Fibroblast of upper back skin (primary cell): ENCODE results near the gene CIAO2B.
"Not testable (repeated sequence)": the region's sequence is repeated elsewhere in the genome, so short reads cannot be mapped to it uniquely, and the experiment has no call there.

Experiments used
- DNase-seq: peaks from one replicate; pipeline ENCODE4 v3.0.0-alpha.2; 2013

Gene CIAO2B

GRCh38 chr16:66936889-66937554 is 2.8 kb upstream of the CIAO2B start:
- no peak for DNase-seq

- no peak for DNase-seq
These were observed 2.3 kb upstream of the CIAO2B start for GRCh38 chr16:66936462-66936861.

GRCh38 chr16:66935314-66936011 is 1.3 kb upstream of the CIAO2B start, which contains the start of gene CES2:
CES2 (plus strand) TSS chr16:66935516; CDS start chr16:66935636, 120 bp downstream.
- DNase-seq: no peak

- not testable (repeated sequence) for DNase-seq
These were observed 674 bp upstream of the CIAO2B start for GRCh38 chr16:66934839-66935313.

DNA sequence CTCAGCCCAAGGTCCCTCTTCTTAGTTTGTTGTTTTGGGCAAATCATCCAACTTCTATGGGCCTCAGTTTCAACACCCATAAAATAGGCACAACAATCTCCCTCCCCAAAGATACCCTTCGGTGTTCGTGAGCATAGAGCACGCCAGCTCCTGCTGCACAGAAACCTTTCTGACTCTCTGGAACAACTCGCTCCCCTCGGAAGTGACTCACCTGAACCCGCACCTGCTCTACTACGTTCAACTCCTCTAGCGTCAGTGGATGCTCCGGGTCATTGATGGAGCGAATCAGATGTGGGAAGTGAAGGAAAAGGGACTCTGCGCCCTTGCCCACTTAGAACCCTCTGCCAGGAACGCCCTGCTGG is 445 bp downstream of the CIAO2B start:
- DNase-seq: no peak

GRCh38 chr16:66932076-66932475 is 2.1 kb downstream of the CIAO2B start:
- no peak for DNase-seq

- DNase-seq: no peak
These were observed 2.5 kb downstream of the CIAO2B start for GRCh38 chr16:66931665-66932064.

DNA sequence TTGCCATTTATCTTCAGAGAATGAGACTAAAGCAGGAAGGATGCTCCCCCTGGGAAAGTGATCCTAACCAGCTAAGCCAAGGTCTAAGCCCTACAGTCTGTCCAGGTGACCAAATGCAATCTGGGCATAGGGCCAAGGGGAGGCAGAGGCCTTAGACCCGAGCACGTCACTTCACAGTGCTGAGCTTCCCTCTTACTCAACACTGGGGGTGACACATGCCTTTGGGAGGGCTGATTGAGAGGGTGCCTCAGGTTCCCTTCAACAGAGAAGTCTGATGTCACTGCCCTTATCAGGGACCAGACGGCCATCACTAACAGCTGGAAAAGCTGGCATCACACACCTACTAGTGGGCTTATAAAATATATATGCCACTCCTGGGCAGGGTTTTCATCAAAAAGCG is 4.0 kb downstream of the CIAO2B start:
- DNase-seq: no peak

DNA sequence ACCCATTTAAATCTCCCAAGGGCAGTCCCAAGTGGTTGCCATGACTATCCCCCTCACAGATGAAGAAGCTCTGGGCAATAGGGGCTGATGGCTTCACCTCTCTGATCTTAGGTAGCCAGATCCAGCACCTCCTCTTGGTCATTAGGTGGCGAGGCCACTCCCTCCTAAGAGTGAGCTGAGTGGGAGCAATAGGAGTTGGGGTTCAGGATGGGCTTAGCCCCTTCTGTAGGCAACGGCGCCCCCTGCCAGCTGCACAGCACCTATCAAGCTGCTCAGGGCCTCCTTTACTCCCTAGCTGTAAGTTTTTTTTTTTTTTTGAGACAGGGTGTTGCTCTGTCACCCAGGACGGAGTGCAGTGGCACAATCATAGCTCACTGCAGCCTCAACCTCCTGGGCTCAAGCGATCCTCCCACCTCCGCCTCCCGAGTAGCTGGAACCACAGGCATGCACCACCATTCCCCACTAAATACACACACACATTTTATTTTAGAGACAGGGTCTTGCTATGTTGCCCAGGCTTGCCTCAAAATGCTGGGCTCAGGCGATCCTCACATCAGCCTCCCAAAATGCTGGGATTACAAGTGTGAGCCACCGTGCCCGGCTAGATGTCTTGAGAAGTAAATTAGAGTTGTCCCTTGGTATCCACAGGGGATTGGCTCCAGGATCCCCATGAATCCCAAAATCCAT is 5.4 kb downstream of the CIAO2B start:
- DNase-seq: no peak

DNA sequence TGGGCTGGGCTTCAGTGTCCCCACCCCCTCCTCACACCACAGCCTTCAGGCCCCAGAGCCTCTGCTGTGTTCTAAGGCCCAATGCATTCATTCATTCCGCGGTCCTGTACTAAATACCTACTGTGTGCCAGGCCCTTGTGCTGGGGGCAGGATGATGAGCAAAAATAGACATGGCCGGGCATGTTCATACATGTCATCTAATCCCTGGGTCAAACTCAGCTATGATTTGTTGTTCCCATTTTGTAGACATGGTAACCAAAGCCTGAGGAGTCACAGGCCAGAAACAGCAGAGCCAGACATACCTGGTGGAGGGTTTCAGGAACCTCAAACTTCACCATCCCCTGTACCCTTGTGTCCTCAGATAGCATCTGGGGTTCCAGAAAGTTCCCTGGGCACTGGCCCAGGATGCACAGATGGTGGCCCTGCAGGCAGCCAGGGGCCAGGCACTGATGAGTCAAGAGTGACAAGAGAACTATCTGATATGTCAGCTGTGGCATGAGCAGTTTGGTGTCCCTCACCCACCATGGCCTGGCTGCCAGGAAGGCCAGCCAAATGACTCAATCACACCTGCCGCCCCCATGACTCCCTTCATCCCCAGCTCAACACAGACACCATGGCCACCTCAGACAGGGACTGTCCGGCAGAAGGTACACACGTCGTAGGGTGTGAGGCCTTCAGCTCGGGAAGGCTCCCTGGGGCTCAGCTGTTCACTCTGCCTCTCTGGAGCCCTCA is 6.1 kb downstream of the CIAO2B start:
- DNase-seq: no peak

- peak; percentile 76 for DNase-seq
These were observed 7.2 kb downstream of the CIAO2B start for GRCh38 chr16:66926961-66927436.

DNA sequence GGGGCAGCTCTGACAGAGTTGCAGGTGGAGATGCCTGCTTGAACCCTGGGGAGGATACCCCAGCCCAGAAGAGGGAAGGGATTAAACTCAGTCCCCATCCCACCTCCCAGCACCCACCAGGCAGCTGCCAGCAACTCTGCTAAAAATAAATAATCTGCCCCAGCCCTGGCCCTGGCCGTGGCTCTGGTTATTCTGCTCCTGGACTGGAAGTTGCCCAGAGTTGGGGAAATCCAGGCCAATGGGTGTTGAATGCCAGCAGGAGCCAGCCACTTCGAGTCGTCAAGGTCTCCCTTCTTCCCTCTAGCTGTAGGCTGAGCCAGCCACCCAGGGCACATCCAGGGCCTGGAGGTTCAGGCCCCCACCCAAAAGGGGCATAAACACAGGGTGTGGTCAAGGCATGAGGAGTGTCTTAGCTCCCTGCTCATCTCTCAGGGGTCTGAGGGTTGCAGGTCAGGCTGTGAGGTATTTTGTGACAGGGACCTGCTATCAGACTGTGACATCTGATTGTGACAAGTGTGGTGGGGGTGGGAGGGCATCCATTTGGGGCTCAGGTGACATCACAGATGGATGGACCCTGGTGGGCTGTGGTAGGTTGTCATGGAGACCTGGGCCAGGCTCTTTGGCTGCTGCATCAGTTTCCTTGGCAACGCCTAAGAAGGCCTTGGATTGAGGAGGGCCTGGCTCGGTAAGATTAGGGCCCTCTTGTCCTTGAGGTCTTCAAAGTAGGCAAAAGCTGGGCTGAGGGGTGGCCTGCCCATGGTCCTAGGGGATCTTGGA is 7.8 kb downstream of the CIAO2B start:
- no peak for DNase-seq

- peak; percentile 13 for DNase-seq
These were observed 8.8 kb downstream of the CIAO2B start, which contains the start of gene RRAD for GRCh38 chr16:66925322-66925840. RRAD (minus strand) TSS chr16:66925535; CDS start chr16:66925179, 356 bp downstream.

GRCh38 chr16:66924527-66925321 is 9.5 kb downstream of the CIAO2B start:
- DNase-seq: no peak

DNA sequence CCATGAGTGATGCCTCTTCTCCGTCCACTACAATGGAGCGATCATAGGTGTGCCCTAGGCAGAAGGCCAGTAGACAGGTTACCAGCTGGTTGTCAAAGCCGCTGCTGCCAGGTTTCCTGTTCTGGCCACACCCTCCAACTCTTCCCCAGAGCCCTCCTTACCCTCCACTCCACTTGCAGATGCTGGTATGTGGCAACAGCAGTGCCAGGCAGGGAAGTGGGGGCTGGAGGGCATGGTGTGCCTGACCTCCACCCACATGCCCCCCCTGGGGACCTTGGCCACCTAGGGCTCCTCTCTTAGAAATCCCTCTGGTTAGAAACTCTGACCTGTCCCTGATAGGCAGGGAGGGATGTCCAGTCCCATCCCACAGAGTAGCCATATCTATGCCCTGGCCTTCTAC is 10.3 kb downstream of the CIAO2B start:
- no peak for DNase-seq

GRCh38 chr16:66923247-66923731 is 10.9 kb downstream of the CIAO2B start:
- DNase-seq: peak; percentile 36

- DNase-seq: no peak
These were observed 12.3 kb downstream of the CIAO2B start for GRCh38 chr16:66921729-66922450.

DNA sequence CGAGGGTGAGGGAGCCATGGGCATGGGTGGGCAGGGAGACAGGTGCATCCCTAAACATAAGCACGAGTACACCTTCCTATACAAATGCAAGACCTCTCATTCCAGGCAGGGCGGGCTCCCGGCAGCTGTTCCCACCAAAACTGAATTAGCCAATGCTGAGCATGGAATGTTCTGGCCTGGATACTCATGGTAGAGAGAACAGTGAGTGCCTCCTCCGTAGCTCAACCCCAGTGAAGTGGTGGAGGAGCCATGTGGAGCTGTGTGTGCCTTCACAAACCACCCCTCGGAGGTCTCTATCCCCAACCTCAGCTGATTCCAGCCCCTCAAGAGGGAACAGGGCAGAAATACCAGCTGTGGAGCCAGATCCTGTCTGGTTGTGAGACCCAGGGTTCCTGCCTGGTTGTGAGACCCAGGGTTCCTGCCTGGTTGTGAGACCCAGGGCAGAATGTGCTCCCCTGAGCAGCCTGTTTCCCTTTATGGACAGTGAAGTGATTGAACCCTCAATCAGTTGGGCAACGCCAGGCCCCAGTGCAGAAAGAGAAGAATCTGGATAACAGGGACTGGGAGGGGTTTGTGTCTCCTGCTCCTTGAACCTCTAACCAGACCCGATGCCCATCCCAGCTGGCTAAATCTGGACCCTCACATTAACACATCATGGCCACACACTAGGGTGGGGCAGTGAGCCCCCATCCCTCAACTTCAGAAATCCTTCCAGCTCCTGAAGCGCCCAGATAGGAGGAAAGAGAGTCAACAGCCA is 13.1 kb downstream of the CIAO2B start:
- DNase-seq: no peak

DNA sequence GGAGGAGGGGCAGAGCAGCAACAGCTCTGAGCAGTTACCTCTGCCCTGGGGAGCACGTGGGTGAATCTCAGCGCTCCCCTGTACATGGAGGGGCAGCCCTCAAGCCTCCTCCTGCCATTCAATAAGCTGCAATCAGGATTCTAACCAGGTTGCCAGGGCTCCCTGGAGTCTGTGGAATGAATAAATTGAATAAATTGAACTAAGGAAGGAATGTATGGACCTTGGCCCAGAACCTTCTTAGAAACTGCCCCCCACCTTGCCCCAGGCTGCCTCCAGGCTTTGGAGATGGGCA is 14.0 kb downstream of the CIAO2B start:
- DNase-seq: no peak
